Ramos (cell line): ENCODE results near the gene DOC2A.
"Not testable (repeated sequence)": the region's sequence is repeated elsewhere in the genome, so short reads cannot be mapped to it uniquely, and the experiment has no call there.

Experiments
- in situ Hi-C: fragments of 300-500 bp; cut with MboI; formaldehyde crosslinking; loops from one replicate; pipeline ENCODE4 v1.14.3; 2022; ENCODE audit warnings: low sequenced_read_pairs; ENCODE audit not compliant: unreplicated experiment

DOC2A gene

DNA sequence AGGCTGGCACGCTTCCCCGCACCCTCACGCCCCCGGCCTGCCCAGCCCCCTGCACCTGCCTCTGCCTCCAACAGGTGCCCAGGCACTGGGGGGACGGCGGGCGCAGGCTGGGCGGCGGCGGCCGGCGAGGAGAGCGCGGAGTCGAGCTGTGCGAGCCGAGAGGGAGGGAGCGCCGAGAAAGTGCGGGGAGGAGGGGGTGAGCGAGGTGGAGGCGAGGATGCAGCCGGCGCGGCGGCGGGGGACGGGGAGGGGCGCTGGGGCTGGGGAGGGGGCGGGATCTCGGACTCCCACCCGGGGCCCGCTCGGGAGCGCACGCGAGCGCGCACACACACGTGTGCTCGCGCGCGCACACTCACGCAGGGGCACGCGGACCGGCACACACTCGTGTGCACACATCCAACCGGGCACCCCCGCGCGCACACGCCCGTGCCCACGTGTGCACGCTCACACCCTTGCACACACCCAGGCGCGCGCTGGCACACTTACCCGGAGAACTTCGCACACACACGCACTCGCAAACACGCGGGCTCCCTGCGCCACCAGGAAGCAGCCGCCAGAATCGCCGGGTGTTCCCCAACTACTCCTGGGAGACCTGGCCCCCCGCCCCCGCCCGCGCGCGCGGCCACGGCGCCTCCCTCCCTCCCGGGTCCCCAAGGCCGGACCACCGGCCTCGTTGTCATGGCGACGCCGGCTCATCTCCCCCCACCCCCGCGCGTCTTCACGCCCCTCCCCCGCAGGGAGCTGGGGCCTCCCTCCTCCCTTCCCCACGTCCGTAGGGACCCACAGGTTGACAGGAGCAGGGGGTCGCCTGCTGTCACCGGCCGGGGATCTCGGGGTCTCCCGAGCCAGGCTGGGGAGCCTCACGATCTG is at the start of gene DOC2A:
TSS of gene DOC2A (minus strand) at position 184 of the 870 bp plus-strand sequence. CDS start 805 bp downstream, outside the sequence.
- in situ Hi-C loops = loop anchor here (25.0 kb wide), 1 partner anchor 174 kb away; no protein-coding TSS in a partner anchor

DNA sequence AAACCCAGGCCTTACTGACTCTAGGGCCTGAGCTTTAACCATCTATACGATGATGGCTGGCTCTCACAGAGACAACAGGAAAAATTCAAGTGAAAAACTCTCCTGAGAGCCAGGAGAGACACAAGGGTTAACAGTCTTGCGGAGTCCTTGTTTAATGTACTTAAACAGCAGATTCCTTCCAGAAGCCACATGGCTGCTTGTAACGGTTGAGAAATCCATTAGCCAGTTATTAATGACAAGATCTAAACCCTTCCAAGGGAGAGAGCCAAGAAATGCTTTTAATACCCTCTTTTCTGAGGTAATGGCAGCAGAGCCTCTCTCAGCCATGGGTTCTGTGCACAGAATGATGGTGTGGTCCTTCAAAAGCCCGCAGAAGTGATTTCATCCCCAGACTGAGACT is 49.5 kb upstream of the DOC2A start:
- in situ Hi-C loops = loop anchor here (10.0 kb wide), 1 partner anchor 364 kb away; no protein-coding TSS in a partner anchor

DNA sequence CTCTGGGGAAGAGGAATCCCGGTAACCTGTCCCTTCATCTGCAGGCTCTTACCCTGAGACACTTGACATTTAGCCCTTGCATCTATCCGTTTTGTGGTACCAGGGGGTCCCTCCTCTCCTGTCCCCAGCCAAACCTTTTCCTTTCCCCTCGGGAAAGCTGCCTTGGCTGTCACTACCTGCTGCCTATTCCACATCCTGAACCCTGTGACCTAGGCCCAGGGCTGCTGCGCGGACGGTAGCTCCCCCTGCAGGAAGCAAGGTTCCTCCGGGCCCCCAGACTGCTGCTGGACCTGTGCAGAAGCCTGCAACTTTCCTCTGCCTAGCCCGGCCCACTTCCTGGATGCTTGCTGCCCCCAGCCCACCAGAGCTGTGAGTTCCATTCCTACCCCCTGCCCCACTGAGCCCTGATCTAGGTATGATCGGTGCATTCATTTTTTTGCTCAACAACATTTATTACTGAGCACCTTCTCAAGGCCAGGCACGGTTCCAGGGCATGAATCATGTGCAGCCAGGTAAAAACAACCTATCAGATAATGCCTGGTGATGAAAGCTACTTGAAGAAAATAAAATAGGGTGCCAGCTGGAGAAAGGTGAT is 44.2 kb upstream of the DOC2A start:
- in situ Hi-C loops = no loop called here

DNA sequence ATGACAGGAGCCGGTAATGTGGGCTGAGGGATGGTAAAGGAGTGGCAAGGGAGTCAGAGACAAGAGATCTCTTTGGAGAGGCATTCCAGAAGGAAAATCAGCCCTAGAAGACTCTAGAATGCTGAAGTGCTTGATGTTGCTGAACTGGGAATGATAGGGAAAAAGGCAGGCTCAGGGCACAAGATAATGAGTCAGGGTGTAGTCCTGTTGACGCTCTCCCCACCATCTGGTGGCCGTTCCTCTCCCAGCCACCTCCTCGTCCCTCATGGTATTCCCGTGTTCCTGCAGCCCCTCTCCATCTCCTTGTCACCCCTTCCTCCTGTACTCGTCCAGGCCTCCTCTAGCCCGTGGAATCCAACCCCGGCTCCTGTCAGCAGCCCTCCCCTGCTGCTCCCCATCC is 43.6 kb upstream of the DOC2A start:
- in situ Hi-C loops = no loop called here

DNA sequence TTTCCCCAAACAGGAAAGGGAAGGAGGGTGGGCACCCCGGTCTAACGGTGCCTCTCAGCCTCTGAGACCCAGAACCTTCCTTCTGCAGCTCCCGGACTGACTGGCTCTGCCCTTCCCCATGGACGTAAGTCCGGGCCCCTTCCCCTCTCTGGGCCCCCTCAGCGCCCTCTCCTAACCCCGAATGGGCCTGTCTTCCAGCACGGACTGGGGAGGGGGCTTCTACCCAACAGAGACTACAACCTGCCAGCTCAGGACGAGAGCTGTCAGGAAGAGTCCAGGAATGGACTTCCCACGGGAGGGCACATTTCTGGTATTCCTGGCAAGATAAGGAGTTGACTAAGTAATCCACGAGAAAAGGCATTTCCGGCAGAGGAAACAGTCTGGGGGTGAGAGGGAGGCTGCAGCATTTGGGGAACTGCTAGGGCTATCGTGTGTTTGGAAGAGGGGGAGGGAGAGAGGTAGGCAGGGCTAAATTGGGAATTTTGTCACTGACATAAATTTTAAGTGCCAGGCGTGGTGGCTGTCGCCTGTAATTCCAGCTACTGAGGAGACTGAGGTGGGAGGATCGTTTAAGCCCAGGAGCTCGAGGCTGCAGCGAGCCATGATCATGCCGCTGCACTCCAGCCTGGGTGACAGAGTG is 42.7 kb upstream of the DOC2A start:
- in situ Hi-C loops = no loop called here

DNA sequence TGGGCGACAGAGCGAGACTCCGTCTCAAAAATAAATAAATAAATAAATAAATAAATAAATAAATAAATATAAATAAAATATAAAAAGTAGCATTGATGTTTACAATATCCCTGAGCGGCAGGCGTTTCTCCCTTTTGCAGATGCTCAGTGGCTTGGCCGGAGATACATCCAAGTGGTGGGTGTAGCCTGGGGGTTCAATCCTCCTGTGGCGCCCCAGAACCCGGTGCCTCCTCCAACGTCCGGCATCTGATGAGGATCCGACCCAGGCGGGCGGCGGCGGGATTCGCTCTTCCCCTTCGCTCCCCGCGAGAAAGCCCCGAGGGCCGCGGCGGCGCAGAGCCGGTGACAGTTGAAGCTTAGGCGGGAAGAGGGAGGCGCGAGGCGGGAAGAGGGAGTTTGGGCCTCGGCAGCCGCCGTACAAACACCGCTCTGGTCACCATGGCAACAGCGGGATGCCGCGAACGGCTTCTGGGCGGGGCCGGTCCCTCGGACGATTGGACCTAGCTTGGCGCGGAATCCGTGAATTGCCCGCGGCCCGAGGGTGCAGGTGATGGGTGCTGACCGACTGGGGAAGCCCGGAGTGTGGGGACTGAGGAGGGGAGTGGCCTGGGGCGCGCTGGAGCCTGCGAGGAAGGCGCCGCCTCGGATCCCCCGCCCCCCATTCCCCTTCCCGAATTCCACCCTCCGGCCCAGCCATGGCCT is 42.0 kb upstream of the DOC2A start:
- in situ Hi-C loops = no loop called here

DNA sequence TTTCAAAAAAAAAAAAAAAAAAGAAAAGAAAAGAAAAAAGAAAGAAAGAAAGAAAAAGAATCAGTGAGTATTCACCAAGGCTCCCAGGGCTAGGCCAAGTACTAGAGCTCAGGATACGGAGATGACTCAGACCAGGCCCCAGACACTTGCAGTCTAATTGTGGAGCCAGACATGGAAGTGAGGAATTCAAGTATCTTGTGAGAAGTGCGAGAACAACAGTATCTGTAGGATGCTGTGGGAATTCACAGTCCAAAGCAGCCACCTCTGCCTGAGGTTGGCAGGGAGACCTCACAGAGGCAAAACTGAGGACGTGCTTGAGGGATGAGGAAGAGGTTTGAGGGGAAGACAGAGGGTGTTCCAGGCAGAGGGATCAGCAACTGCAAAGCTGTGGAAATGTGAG is 40.7 kb upstream of the DOC2A start:
- in situ Hi-C loops = no loop called here

DNA sequence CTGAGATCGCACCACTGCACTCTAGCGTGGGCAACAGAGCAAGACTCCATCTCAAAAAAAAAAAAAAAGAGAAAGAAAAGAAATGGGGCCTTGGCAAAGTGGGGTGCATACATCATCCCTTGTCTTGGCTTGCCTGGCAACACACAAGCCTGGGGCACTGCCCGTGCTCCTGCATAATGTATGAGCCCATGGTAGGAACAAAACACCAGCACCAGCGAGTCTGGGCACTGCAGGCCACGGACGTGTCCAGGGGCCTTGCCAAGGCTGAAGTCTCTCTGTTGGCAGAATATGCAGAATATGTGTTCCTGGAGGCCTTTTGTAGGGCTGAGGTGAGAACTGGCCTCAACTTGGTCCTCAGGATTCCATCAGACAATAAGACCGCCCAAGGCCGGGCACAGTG is 39.0 kb upstream of the DOC2A start:
- in situ Hi-C loops = no loop called here

DNA sequence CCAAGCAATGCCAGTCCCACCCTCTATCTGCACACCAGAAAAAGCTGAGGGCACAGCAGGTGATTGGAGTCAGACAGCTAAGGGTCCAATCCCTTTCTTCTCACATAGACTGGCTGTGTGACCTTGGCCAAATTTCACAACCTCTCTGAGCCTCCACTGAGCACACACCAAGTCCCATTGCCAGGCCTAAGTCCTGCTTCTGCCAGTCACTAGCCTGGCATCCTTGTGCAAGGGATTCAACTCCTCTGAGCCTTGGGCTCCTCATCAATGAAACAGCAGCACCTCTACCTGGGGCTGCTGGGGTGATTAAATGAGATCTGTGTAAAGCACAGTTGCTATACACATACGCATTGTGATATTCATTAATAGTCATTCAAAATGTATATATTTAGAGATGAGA is 35.8 kb upstream of the DOC2A start:
- in situ Hi-C loops = no loop called here

DNA sequence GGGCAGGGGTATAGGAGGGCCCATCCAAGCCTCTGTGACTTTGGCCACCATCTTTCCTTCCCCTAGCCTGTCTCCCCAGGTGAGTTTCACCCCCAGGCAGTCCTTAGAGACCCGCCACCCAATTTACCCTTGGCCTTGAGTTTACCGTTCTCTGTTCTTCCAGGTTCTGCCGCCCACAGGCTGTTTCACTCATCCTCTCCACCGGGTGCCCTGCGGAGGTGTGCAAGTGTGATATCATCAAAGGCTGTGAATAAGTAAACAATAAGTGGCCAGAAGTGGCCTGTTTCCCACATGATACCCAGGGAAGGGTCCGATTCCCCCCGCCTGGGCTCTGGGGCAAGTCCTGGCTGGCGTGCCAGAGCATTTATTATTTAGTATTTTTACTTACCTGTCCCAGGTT is 35.4 kb upstream of the DOC2A start:
- in situ Hi-C loops = no loop called here

DNA sequence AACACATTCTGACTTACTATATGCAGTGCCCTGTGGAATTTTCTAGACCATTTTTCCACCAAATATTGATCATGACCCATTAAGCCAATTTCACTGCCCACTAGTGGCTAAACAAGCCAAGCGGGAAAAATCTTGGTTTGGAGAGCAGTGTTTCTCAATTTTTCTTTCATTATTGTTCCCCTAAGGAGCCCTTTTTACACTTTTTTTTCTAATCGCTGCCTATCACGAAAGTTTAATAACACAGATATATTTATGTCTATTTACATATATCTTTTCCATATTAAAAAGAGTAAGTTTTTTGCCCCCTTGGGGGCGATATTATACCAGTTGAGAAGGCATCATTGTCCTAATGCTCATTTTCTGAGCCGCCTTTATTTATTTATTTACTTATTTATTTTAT is 31.0 kb upstream of the DOC2A start:
- in situ Hi-C loops = no loop called here

DNA sequence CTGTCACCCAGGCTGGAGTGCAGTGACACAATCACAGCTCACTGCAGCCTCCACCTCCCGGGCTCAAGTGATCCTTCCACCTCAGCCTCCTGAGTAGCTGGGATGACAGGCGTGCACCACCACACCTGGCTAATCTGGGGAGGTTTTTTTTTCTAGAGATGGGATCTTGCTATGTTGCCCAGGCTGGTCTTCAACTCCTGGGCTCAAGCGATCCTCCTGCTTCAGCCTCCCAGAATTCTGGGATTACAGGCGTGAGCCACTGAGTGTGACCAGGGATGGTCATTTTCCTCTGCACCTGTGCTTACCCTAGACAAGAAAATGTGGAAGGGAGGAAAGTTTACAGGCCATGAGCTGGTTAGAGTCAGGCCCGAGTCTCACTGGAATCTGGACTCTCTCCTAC is 29.9 kb upstream of the DOC2A start:
- in situ Hi-C loops = not testable (repeated sequence)

DNA sequence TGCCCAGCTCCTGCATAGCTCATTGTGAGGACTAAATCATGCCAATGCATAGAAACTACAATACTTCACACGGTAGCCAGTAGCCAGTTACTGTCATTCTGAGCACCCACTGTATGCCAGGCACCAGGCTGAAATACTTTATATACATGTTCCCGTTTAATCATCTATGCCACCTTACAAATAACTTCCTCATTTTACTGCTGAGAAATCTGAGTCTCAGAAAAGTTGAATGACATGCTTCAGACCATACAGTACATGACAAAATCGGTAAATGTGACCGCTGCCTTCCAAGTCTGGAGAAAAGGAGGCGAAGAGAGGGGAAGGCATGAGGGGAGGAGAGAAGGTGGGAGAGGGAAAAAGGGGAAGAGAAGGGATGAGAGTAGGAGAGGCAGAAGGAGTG is 29.4 kb upstream of the DOC2A start:
- in situ Hi-C loops = no loop called here

DNA sequence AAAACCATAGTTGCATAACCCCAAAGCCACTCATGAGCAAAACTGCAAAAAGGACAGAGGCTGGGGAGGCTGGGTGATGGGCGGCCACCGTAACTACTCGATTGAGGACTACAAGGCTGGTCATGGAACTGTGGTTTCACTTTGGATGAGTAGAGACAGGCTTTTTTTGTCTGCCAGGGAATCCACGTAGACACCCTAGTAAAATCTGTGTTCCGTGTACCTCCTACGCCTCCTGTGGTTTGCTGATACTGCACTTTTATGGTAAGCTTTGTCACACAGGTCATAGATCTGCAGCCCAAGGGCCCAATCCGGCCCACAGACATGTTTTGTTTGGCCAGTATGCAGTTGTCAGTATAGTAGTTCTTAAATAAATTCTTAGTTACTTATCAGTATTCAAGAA is 22.4 kb upstream of the DOC2A start:
- in situ Hi-C loops = no loop called here

DNA sequence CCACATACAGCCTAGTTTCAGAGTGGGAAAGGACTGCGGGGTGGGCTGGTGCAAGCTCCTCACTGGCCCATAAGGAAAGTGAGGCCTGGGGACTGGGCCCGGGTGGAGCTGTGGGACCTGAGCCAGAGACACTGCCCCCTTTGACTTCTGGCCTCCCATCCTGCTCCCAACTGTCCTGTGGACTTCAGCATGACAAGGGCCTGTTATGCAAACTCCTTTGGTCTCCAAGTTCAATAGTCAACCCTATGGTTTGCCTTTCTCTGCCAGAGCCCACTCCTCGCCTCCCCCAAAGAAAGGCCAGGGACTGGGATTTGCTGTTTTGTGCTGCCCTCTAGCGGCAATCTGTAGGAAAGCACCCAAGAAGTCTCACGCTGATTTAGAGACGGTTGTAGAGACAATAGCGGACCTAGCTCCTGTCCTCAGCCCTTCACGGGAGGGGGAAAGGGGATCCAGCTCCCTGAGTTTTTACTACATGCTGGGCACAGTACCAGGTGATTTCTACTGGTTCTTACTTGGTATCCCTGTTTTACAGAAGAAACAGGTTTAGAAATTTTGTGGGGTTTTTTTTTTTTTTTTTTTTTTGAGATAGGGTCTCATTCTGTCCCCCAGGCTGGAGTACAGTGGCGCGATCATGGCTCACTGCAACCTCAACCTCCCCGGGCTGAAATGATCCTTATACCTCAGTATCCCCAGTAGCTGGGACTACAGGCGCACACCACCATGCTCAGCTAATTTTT is 21.4 kb upstream of the DOC2A start:
- in situ Hi-C loops = no loop called here

DNA sequence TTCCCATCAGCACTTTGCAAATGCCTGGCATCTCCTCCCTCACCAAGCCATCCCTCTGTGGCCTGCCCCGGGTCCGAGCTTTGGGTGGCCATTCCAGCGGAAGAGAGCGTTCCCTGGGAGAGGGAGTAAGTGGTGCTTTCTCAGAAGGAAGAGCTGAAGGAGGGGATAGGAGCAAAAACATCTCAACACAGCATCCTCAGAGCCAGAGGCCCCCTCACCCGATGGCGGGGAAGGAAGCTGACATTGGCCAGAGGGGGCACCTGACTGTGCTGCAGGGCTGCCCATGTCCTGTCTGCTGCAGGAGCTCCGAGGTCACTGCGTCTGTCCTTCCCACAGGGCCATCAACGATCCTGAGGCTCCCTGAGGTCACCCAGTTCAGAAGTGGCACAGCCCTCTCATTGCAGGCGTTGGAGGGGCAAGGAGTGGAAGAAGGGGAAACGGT is 20.7 kb upstream of the DOC2A start:
- in situ Hi-C loops = no loop called here

DNA sequence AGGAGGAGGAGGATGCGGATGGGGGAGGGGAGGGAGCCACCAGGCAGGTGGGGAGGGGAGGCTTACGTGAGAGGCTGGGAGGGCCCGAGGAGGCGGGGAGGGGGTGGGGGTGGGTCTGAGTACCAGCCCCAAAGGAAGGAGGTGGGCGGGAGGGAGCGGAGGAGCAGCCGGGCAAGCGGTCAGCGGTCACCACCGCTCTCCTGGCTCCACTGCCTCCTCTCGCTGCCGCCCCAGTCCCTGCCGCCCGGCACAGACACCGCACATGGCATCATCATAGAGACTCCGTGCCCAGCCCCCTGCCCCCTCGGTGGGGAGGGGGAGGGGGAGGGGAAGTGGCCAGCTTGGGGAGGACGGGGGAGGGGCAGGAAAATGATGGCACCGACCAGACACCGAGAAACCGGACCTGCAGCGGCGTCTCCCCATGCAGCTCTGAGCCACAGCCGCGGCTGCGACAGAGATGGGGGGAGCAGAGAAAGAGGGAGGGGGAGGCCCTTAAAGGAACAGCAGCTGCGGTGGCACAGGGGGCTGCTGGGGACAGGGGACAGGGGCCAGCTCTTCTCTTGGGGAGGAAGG is 20.1 kb upstream of the DOC2A start, which contains the start of gene TLCD3B:
TSS of gene TLCD3B (minus strand) at position 431 of the 573 bp plus-strand sequence. CDS start 744 bp downstream, outside the sequence.
- in situ Hi-C loops = no loop called here

DNA sequence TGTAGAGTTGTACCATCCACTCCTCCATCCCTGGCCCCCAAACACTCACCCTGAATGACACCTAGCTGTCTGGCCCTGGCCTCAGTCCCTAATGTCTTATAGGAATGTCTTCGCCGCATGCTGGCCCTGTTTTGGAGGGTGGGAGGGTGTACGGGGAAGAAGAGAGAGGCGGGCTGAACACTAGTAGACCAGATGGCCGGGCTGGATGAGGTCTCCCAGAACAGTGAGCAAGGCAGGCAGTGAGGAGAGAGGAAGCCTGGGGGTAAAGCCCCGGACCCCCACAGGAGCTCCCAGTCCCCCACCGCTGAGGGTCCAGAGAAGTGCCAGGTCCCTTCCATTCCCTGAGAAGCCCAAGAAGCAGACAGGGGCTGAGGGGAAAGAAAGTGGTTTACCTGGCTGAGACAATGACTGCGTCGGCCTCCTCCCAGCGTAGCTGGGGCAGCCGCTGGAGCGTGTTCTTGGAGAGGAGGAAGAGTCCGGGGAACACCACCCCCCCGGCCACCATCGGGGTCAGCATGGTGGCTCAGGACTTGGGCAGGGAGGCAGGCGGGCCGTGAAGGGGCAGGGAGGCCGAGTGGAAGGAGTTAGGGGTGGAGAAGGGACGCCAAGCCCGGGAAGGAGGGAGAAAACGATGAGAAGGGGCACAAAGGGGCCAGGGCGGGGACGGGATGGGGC is 19.3 kb upstream of the DOC2A start:
- in situ Hi-C loops = no loop called here
